GM20431 (cell line): ENCODE results near the gene EGR1.

Experiments
- in situ Hi-C: fragments of 300-500 bp; cut with MseI, MboI; formaldehyde crosslinking; loops from one replicate; pipeline ENCODE4 v1.15.0; 2020; ENCODE audit warnings: low sequenced_read_pairs; ENCODE audit not compliant: unreplicated experiment

Gene EGR1

DNA sequence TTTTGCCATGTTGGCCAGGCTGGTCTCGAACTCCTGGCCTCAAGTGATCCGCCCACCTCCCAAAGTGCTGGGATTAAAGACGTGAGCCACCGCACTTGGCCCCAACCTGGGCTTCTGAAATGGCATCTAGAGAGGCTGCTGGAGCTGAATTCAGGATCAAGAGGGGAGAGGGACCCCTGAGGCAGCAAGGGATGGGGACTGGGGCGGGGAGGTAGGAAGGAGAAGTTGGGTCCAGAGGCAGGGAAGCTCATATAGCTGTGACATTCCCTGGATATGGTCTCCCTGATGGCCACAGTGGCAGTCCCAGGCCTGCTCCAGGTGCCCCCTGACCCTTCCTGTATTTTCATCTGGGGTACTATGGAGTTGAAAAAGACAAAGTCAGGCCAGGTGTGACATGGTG is 14.3 kb upstream of the EGR1 start:
- in situ Hi-C loops = no loop called here

DNA sequence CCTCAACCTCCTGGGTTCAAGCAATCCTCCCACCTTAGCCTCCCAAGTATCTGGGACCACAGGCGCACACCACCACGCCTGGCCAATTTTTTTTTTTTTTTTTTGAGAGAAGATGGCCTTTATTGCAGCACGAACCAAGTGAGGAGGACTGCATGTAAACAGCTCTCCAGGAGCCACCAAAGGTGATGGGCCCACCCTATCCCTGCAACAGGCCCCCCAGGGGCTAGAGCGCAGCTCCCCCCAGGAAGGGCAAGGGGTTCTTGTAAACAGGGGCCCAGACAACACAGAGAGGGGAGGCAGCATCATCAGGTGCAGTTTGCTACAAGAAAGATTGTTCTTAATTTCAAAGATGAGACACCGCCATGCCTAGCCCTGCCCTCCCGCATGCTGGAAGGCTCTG is 12.6 kb upstream of the EGR1 start:
- in situ Hi-C loops = no loop called here

DNA sequence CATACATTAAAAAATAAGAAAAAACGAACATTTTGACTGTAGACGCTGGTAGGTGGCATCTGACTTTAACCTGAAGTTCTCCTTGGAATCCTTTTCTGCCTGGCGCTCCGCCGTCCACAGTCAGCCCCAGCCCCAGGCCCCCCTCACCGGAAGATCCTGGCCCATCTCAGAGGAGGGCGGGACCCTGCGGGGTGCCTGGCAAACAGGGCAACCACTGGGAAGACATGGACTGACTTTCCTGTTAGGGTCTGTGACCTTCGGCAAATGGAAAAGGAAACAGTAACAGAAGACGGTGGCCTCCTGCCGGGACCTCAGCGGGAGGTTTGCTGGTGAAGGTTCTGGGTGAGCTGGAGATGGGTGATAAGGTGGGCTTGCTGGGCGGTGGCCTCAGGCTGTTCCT is 11.7 kb upstream of the EGR1 start:
- in situ Hi-C loops = no loop called here

DNA sequence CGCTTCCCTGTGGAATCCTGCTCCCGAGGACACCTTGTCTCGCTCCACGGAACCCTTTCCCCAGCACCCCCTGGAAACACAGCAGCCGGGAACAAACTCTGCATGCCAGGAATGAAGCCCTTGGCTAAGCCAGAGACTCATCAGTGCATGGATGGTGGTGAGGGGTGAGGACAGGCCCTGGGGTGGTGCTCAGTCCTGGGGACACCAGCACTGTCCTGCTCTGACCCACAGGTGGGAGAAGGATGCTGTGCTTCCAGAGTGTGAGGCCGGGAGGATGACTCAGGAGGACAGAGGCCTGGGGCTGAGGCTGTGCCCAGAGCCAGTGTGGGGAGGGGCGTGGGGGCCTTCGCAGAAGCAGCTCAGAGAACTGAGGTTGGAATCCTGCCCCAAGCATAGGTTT is 11.2 kb upstream of the EGR1 start:
- in situ Hi-C loops = no loop called here

DNA sequence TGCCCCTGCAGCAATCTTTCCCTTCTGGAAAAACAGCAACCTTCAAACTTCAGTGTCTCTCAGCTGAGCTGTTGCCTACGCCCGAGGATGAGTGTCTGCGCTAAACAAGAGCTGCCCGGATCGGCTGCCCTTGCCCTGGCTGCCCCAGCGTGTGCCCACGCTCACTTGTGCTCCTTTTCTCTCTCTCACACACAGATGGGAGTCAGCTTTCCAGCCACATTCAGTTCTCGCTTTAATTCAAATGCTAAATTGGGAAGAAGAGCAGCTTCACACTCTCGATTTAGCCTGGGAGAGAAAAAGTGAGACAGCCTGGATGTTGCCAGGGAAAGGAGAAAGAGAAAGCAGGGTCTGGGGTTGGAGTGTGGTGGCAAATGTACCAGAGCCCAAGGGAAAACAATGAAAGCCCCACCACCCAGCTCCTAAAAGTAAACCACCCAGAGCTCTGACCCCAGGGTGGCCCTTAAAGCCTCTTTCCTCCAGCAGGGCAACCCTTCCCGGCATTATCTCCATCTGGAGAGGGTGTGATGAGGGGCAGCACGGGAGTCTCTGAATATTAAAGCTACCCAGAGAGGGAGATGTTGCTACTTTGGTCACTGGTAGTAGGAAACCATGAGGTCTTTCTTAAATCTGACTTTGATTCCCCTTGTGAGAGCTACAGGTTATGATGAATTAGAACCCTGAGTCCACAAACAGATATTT is 9.9 kb upstream of the EGR1 start:
- in situ Hi-C loops = no loop called here

DNA sequence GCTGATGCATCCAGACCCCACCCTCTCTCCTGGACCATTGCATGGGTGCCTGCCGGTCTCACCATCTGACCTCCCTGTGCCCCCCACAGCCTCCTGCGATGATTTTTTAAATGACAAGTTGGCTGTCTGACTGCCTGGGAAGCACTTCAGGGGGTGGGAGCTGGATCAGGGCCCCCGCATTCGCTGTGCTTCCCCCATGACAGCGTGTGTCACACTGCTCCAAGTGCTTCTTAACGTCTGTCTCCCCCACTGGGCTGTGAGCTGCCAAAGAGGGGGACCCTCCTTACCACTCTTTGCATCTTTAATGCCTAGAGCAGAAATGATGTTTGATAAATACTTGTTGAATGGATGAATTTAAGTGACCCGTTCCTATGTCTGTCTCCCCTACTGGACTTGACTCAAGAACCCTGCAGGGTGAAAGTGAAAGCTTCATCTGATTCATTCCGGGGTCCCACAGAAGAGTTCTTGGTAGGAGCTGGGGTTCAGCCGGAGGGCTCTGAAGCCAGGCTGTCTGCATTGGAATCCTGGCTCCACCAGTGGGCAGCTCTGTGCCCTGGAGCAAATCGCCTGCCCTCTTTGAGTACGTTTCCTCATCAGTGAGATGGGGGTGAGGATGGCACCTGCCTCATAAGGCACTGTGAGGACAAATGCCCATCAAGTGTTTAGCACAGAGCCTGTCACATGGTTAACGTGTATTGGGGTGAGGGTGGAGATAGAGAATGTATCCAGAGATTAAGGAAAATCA is 7.6 kb upstream of the EGR1 start:
- in situ Hi-C loops = no loop called here

DNA sequence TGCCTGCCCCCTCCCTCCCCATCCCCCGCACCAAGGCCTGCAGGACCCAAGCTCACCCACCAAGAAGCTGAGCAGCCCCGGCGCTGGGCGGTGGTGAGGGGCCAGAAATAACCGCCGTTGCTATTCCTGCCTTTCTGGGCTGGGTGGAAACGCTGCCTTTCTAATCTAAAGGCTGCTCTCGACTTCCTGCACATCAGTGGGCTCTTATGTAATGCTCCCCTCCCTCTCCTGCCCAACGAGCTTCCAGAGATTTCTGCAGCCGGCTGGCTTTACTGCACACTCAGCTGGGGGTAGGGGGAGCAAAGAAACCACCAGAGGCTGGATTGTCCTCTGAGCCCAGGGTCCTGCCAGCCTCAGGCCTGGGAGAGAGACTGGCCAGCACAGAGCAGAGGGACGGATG is 6.9 kb upstream of the EGR1 start:
- in situ Hi-C loops = no loop called here

DNA sequence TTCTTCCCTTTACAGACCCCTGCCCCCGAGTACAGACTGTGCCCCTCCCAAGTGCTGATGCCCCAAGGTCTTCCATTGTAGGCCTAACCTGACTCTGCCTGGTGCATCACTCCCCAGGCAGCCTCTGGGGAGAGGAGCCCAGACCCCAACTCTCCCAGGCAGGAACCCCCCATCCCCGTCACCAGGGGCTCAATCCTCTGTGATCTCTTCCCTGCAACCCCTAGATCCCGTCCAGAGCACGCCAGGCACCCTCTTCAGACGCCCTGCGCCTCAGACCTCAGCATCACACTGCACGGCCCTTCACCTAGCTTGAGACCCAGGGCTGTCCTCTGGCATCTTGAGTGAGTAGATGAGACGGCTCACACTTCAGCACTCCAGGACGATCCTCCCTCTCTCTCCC is 6.4 kb upstream of the EGR1 start:
- in situ Hi-C loops = no loop called here

DNA sequence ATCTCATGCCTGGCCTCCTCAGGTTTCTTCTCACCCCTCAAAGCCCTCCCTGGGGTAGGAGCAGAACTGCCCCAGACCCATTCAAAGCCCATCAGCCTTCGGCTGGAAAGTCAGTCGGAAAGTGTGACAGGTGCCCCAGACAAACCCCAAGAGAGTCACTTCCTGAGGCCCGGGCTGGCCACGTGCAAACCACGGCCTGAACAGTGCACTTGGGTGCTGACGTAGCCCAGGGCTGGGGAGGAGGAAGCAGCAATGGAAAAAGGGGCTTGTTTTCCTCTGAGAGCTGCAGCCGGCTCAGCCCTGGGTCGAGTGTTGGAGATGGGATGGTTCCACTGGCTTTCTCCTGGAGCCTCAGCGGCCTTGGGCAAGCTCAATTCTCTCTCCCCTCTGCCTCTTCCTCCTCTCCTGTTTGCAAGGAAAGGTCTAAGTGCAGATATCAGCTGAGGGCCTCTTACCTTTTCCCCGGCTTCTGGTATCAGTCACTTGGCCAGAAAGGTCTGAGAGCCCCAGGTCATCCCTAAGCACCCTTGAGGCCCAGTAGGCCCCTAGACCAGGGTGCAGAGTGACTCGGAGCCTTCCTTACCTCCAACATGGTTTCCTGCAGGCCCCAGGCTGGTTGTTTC is 5.9 kb upstream of the EGR1 start:
- in situ Hi-C loops = no loop called here

DNA sequence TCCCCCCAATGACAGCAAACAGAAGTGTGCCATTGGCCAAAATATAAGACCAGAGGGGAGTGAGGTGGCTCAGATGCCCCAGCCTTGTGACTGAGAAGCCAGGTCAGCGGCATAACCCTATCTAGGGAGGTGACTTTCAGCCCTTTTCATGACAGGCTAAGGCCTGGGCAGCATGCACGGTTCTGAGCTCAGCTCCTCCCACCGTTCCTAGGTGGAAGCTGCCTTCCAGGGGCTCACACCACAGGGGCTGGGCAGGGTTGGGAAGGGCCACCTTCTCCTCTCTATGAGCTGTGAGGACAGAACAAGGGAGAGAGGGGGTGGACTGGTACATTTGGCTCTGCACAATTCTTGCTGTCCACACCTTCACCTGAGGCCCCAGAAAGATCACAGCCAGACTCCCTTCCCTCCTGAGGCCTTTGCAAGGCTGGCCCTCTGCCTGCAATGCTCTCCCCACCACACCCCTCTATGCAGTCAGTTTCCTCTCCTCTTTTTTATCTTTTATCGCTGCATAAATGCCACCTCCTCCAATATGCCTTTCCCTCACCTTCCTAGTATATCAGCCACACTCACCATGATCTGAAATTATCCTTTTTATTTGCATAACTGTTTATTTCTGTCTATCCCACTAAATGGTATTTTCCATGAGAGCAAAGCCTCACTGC is 5.1 kb upstream of the EGR1 start:
- in situ Hi-C loops = no loop called here

DNA sequence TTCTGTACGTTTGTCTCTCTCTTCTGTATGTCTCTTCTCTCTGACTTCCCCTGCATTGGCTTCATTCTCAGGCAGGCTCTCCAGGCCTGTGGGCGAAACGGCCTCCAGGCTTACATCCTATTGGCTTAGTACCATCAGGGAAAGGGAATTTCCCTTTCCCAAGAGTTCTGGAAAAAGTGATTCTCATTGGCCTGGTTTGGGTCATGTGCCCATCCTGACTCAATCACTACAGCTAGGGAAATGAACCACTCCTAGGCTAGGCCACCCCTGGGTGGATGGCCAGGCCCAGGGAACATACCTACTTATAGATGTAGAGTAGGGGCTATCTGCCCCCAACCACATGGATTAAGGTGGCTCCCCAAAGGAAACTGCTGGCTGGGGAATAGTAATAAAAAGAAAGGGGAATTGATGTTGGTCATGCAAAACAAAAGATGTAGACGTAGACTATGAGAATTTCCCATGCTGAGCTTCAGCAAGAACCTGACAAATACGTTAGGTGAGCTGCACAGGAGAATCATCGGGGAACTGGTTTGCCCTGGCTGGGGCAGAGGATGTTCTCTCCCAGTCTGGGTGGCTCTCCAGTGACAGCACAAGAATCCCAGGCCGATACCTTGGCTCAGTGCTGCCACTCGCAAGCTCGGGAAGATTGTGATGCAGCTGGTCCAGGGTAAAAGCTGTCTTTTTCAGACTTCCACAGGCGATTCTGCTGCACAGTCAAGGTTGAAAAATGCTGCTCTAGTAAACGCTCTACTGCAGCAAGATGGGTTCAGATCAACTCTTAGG is 3.7 kb upstream of the EGR1 start:
- in situ Hi-C loops = no loop called here

DNA sequence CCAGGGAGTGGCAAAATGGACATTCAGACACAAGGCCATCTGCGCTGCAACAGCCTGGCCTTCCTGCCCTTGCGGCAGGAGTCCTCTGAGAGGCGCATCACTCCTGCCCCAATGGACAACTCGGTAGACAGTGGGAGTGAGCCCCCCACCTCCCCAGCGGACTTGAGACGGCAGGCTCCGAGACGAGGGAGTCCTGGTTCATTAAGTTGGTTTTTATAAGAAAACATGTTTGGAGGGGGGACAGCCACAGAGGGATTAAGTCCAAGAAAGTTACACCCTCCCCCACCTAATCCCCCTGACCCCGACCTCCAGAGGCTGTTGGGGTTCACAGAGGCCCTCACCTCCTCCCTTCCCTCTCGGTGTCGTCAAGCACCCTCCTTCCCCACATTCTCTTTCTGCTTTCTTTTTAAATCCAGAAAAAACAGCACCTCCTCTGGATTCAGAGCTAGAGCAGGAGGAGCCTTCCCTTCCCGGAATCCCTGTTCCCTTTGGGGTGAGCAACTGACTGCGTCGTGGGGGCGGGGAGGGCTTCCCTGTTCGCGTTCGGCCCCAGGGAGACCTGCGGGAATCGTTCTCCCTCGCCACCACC is 1.8 kb upstream of the EGR1 start:
- in situ Hi-C loops = no loop called here

DNA sequence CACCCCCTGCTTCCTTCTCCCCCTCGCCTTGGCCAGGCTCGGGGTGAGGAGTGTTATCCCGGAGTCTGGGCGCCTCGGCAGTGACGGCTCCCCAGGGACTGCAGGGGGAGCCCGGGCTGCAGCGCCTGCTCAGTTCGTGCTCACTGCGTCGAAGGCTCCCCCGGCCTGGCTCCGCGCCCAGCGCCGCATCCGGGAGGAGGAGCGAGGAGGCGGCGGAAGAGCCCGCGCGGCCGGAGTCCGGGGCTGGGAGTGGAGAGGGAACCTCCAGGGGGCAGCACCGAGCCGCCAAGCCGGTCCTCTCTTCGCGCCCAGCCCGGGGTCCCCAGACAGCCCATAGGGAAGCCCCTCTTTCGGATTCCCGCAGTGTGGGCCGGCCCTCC is 1.3 kb upstream of the EGR1 start:
- in situ Hi-C loops = no loop called here

DNA sequence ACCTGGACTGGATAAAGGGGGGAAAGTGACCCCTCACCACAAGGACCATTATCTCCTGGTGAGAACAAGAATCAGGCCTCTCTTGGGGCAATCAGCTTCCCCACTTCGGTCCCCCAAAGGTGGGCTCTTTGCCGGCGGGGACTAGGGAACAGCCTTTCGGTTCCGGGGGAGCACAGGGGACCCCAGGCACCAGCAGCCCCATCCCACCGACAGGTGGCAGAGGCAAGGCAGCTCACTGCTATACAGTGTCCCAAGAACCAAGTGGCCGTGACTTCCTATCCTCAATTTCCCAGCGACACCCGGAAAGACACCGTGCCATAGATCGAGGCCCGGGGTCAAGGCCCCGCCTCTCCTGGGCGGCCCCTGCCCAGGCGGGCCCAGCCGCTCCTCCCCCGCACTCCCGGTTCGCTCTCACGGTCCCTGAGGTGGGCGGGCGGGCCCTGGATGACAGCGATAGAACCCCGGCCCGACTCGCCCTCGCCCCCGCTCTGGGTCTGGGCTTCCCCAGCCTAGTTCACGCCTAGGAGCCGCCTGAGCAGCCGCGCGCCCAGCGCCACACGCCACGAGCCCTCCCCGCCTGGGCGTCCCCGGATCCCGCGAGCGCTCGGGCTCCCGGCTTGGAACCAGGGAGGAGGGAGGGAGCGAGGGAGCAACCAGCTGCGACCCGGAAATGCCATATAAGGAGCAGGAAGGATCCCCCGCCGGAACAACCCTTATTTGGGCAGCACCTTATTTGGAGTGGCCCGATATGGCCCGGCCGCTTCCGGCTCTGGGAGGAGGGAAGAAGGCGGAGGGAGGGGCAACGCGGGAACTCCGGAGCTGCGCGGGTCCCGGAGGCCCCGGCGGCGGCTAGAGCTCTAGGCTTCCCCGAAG is 655 bp upstream of the EGR1 start:
- in situ Hi-C loops = no loop called here

DNA sequence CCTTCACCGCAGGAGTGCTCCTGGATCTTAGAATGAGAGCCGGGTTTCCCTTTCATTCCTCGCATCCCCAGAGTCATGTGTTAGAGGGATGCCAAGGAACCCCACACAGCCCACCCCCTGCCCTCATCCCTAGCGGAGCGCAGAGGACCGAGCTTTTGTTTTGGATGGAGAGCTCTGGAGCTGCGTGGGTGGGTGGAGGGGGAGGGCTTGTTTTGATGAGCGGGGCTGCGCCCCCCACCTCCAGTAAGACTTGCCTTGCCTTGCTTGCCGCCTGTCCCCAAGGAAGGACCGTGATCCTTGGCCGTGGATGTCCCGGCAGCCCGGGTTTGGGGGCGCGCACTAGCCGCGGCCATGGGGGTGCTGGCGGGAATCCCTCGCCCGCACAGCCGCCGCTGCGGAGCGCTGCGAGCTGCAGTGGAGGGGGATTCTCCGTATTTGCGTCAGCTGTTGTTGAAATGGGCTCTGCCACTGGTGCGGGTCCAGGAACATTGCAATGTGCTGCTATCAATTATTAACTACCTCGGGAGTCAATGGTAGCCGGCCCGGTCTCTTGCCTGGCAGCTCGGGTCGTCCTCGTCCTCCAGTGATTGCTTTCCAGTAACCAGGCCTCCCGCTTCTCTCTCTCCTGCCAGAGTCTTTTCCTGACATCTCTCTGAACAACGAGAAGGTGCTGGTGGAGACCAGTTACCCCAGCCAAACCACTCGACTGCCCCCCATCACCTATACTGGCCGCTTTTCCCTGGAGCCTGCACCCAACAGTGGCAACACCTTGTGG is 1.0 kb downstream of the EGR1 start:
- in situ Hi-C loops = no loop called here

DNA sequence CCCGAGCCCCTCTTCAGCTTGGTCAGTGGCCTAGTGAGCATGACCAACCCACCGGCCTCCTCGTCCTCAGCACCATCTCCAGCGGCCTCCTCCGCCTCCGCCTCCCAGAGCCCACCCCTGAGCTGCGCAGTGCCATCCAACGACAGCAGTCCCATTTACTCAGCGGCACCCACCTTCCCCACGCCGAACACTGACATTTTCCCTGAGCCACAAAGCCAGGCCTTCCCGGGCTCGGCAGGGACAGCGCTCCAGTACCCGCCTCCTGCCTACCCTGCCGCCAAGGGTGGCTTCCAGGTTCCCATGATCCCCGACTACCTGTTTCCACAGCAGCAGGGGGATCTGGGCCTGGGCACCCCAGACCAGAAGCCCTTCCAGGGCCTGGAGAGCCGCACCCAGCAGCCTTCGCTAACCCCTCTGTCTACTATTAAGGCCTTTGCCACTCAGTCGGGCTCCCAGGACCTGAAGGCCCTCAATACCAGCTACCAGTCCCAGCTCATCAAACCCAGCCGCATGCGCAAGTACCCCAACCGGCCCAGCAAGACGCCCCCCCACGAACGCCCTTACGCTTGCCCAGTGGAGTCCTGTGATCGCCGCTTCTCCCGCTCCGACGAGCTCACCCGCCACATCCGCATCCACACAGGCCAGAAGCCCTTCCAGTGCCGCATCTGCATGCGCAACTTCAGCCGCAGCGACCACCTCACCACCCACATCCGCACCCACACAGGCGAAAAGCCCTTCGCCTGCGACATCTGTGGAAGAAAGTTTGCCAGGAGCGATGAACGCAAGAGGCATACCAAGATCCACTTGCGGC is 1.8 kb downstream of the EGR1 start:
- in situ Hi-C loops = no loop called here

DNA sequence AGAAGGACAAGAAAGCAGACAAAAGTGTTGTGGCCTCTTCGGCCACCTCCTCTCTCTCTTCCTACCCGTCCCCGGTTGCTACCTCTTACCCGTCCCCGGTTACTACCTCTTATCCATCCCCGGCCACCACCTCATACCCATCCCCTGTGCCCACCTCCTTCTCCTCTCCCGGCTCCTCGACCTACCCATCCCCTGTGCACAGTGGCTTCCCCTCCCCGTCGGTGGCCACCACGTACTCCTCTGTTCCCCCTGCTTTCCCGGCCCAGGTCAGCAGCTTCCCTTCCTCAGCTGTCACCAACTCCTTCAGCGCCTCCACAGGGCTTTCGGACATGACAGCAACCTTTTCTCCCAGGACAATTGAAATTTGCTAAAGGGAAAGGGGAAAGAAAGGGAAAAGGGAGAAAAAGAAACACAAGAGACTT is 2.4 kb downstream of the EGR1 start:
- in situ Hi-C loops = no loop called here
